Mesodermal cell (in vitro differentiated cells): Measurements from ENCODE around the gene RAPGEF1.

Experiments
- H3K27ac ChIP-seq: 2 replicates; pipeline ENCODE4 v1.7.0; 2013; ENCODE audit warnings: mild to moderate bottlenecking, low read depth, low read length, moderate library complexity; ENCODE audit not compliant: severe bottlenecking
- H3K36me3 ChIP-seq: 2 replicates; pipeline ENCODE4 v1.7.1; 2013; ENCODE audit warnings: mild to moderate bottlenecking, low read length, moderate library complexity; ENCODE audit not compliant: control insufficient read depth, insufficient read depth
- H3K4me1 ChIP-seq: one replicate; pipeline ENCODE4 v1.7.1; 2013; ENCODE audit warnings: mild to moderate bottlenecking, low read length; ENCODE audit not compliant: insufficient read depth, control insufficient read depth, poor library complexity, severe bottlenecking
- H3K4me3 ChIP-seq: 2 replicates; pipeline ENCODE4 v1.7.0; 2013; ENCODE audit warnings: low read length, control low read depth, mild to moderate bottlenecking; ENCODE audit not compliant: insufficient read depth, poor library complexity, severe bottlenecking; ENCODE audit errors: extremely low read depth
- H3K9me3 ChIP-seq: 2 replicates; pipeline ENCODE4 v1.7.1; 2013; ENCODE audit warnings: mild to moderate bottlenecking, low read length, moderate library complexity; ENCODE audit not compliant: control insufficient read depth
- WGBS, 2 experiments: methylation state at CpG; one replicate each; pipeline ENCODE4 v1.1.5; 2013; ENCODE audit warnings: missing lambda C conversion rate in 2 of 2; ENCODE audit not compliant: insufficient coverage in 2 of 2; 5-methylcytosine and 5-hydroxymethylcytosine counted together

The RAPGEF1 gene

DNA sequence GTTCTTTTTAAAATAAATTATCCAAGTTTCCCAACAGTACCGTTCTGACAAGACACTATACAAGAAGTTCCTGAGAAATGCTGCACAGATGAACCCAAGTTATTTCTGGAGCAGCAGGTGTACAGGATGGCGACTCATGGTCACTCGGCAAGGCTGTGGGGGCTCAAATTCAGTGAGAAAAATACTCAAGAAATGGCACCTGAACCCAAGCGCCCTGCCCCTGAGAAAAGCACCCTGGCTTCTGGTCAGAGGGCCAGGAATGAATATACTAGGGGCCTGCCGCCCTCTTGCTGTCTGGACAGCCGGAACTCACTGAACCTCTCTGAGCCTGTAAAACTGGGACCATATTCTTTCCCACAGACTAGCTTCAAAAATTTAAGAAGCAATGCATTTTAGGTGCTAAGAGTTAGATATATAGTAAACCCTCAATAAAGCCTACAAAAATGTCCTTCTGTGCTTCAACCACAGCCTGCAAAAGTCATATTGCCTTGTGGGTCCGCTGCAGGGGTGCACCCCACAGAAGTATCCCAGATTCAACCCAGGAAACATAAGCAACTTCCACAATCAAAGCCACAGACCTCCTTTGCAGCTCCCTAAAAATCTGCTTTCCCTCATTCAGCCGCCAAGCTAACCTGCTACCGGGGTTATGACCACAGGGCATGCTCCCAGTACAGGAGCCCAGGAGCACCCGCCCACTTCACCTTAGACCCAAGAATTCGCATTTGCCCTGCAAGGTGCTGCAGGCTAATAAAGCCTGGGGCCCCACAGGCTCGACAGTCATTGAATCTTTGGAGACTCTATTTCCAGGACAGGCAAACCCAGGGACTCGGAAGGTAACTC is 1.4 kb downstream of the RAPGEF1 start:
- 71 to 81% methylated on average over 8 to 9 of the region's 13 CpGs for WGBS, 2 experiments
- Histone ChIP-seq H3K36me3 (peaks cover 12% of the 10 kb centered on the region), H3K27ac (no peak overlapping the region), H3K4me3 (peak overlapping the region; percentile 62), H3K4me1 (peaks cover 36% of the 10 kb centered on the region), H3K9me3 (peaks cover 3% of the 10 kb centered on the region)

- Histone ChIP-seq H3K9me3 (peaks cover 3% of the 10 kb centered on the region), H3K27ac (no peak overlapping the region), H3K4me1 (peaks cover 46% of the 10 kb centered on the region), H3K36me3 (peaks cover 12% of the 10 kb centered on the region), H3K4me3 (no peak overlapping the region)
- 96 to 97% methylated on average over 10 to 12 of the region's 12 CpGs for WGBS, 2 experiments
These were observed 2.5 kb downstream of the RAPGEF1 start for GRCh38 chr9:131737426-131737825.

GRCh38 chr9:131736431-131736830 is 3.4 kb downstream of the RAPGEF1 start:
- peaks cover 12% of the 10 kb centered on the region for H3K36me3 ChIP-seq
- H3K27ac ChIP-seq, result peak overlapping the region; percentile 29
- 85 to 89% methylated on average over 3 to 4 of the region's 4 CpGs for WGBS, 2 experiments
- no peak overlapping the region for H3K4me3 ChIP-seq
- peaks cover 3% of the 10 kb centered on the region for H3K9me3 ChIP-seq
- peaks cover 56% of the 10 kb centered on the region for H3K4me1 ChIP-seq

DNA sequence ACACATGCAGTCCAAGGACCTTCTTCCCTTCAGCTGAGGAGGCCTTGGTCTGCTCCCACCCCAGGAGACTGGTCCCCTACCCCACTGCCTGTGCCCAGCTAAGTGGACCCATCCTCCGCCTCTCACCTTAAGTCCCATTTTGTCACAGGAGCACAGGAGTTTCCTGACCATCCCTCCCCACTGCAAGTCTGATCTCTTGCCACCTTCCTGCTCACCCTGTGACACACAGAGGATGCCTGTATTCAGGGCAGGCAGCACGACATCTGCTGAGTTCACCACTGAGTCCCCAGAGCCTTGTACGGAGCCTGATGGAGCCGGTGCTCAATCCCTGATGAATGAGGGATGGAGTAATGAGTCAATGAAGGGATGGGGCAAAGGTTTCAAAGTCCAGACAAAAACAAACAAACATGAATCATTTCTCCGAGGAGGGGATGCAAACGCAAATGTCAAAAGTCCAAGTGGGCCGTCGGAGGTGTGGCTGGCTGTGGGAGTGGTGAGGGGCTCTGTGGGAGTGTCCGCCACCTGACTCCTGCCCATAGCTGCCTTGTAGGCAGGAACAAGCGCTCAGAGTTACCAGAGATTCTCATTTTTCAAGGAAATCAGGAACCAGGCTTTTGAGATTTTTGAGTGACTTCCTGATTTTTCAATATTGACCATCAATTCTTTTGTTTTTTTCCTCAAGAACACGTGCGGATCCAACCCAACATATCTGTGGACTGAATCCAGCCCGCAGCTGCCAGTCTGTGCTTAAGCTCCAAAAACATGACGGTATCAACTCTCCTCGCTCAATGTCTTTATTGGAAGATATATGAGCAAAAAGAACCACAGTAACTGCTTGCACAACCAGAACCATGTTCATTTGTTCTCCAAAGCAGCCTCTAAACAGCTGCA is 4.4 kb downstream of the RAPGEF1 start:
- Histone ChIP-seq H3K36me3 (peaks cover 12% of the 10 kb centered on the region), H3K27ac (peak overlapping the region; percentile 23), H3K4me3 (no peak overlapping the region), H3K4me1 (peaks cover 63% of the 10 kb centered on the region), H3K9me3 (peaks cover 3% of the 10 kb centered on the region)
- WGBS, 2 experiments, result 95 to 100% methylated on average over 8 to 15 of the region's 15 CpGs

GRCh38 chr9:131734781-131735180 is 5.1 kb downstream of the RAPGEF1 start:
- Histone ChIP-seq H3K27ac (peak overlapping the region; percentile 84), H3K9me3 (no peaks in the 10 kb centered on the region), H3K4me3 (no peak overlapping the region), H3K4me1 (peaks cover 65% of the 10 kb centered on the region), H3K36me3 (peaks cover 12% of the 10 kb centered on the region)
- 92 to 93% methylated on average over 6 to 8 of the region's 8 CpGs for WGBS, 2 experiments

- Histone ChIP-seq H3K4me3 (no peak overlapping the region), H3K4me1 (peaks cover 70% of the 10 kb centered on the region), H3K27ac (peak overlapping the region; percentile 84), H3K9me3 (no peaks in the 10 kb centered on the region), H3K36me3 (peaks cover 12% of the 10 kb centered on the region)
- 91 to 92% methylated on average over 5 to 6 of the region's 6 CpGs for WGBS, 2 experiments
These were observed 5.7 kb downstream of the RAPGEF1 start for GRCh38 chr9:131734165-131734610.

DNA sequence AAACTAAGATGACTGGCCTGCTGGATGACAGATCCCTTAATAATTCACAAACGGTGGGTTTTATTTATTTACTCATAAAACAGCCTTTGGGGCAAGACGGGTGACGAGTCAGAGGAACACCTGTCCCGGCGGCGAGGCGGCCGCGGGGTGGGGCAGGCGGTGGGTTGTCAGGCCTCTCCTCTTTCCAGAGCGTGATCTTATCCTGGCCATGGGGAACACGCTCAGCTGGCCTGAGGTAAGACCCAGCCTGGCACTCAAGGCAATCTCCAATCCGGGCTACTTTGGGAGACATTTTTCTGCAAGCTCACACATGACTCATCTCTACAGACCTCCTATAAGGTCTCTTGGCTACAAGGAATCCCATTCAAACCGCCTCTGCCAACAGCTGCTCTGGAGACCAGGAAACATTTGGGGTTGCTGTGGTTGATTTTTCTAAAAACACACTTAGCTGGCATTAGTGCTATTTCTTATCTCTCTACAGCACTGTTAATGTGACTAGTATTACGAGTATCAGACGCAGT is 6.3 kb downstream of the RAPGEF1 start:
- WGBS, 2 experiments, result 87 to 90% methylated on average over 12 to 15 of the region's 16 CpGs
- Histone ChIP-seq H3K4me1 (peaks cover 73% of the 10 kb centered on the region), H3K4me3 (no peak overlapping the region), H3K36me3 (peaks cover 12% of the 10 kb centered on the region), H3K27ac (peak overlapping the region; percentile 84), H3K9me3 (no peaks in the 10 kb centered on the region)

DNA sequence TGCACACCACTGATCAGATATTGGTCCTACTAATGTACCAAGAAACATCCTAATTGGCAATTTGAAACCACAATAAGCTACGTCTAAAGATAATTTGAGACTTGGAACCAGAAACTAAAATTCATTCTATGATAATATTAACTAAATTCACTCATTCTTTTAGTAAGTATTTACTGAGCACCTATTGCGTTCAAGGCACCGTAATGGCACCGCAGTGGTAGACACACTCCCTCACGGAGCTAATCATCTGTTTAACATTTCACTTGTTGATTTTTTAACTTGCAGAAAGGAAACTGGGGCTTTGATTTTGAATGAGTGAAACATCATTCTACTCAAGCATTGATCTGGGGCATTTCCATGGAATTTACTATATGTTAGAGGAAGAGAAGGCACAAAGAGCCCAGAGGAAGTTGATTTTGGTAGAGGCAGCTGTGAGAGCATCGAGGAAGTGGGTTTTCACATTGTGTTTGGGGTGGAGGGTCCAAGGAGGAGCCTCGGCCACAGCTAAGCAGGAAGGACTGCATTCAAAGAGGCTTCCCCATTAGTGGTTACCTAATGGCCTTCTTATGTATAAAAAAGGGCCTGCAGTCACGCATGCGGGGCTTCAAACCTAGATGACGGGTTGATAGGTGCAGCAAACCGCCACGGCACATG is 7.1 kb downstream of the RAPGEF1 start:
- whole genome bisulfite sequencing, 2 experiments, result 88 to 96% methylated on average over 9 to 11 of the region's 12 CpGs
- Histone ChIP-seq H3K36me3 (peaks cover 12% of the 10 kb centered on the region), H3K9me3 (no peaks in the 10 kb centered on the region), H3K4me3 (no peak overlapping the region), H3K4me1 (peaks cover 81% of the 10 kb centered on the region), H3K27ac (peak overlapping the region; percentile 25)

- Histone ChIP-seq H3K4me1 (peaks cover 85% of the 10 kb centered on the region), H3K27ac (no peak overlapping the region), H3K9me3 (no peaks in the 10 kb centered on the region), H3K36me3 (peaks cover 12% of the 10 kb centered on the region), H3K4me3 (no peak overlapping the region)
- 91 to 93% methylated on average over 7 to 8 of the region's 8 CpGs for WGBS, 2 experiments
These were observed 7.8 kb downstream of the RAPGEF1 start for GRCh38 chr9:131732061-131732526.

- Histone ChIP-seq H3K4me3 (no peak overlapping the region), H3K27ac (peak overlapping the region; percentile 44), H3K4me1 (peaks cover 80% of the 10 kb centered on the region), H3K9me3 (no peaks in the 10 kb centered on the region), H3K36me3 (peaks cover 10% of the 10 kb centered on the region)
- 80 to 93% methylated on average over 5 of the region's 5 CpGs for WGBS, 2 experiments
These were observed 8.2 kb downstream of the RAPGEF1 start for GRCh38 chr9:131731644-131732043.
